Measurements from ENCODE around the gene FOSL2.

DNA sequence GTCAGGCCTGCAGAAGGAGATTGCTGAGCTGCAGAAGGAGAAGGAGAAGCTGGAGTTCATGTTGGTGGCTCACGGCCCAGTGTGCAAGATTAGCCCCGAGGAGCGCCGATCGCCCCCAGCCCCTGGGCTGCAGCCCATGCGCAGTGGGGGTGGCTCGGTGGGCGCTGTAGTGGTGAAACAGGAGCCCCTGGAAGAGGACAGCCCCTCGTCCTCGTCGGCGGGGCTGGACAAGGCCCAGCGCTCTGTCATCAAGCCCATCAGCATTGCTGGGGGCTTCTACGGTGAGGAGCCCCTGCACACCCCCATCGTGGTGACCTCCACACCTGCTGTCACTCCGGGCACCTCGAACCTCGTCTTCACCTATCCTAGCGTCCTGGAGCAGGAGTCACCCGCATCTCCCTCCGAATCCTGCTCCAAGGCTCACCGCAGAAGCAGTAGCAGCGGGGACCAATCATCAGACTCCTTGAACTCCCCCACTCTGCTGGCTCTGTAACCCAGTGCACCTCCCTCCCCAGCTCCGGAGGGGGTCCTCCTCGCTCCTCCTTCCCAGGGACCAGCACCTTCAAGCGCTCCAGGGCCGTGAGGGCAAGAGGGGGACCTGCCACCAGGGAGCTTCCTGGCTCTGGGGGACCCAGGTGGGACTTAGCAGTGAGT is 19.4 kb downstream of the FOSL2 start:
- TF ChIP-seq POLR2A (IDR thresholded peaks at IDR 0.05) (no peak), POLR2AphosphoS5 (IDR thresholded peaks at IDR 0.05) (no peak)
- TF ChIP-seq, protein P1, sequence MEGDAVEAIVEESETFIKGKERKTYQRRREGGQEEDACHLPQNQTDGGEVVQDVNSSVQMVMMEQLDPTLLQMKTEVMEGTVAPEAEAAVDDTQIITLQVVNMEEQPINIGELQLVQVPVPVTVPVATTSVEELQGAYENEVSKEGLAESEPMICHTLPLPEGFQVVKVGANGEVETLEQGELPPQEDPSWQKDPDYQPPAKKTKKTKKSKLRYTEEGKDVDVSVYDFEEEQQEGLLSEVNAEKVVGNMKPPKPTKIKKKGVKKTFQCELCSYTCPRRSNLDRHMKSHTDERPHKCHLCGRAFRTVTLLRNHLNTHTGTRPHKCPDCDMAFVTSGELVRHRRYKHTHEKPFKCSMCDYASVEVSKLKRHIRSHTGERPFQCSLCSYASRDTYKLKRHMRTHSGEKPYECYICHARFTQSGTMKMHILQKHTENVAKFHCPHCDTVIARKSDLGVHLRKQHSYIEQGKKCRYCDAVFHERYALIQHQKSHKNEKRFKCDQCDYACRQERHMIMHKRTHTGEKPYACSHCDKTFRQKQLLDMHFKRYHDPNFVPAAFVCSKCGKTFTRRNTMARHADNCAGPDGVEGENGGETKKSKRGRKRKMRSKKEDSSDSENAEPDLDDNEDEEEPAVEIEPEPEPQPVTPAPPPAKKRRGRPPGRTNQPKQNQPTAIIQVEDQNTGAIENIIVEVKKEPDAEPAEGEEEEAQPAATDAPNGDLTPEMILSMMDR (IDR thresholded peaks at IDR 0.05) = no peak

All from breast epithelium (tissue), 3 donors.